Endothelial cell (in vitro differentiated cells): ENCODE measurements around the gene APBB1IP. TPM values are rescaled to one million over a fixed set of nuclear protein-coding genes. Genes with fewer than 3 reads are reported as not detected.

Experiments
- DNase-seq: peaks from one replicate; pipeline ENCODE4 v3.0.0; 2021; ENCODE audit warnings: low spot score
- H3K27ac Mint-ChIP-seq: one replicate; pipeline ENCODE4 v1.8.0; 2021; ENCODE audit warnings: mixed read lengths, inconsistent platforms; ENCODE audit not compliant: unreplicated experiment
- H3K27me3 Mint-ChIP-seq: one replicate; pipeline ENCODE4 v1.8.0; 2021; ENCODE audit warnings: mild to moderate bottlenecking, moderate library complexity, mixed read lengths, inconsistent platforms; ENCODE audit not compliant: unreplicated experiment
- H3K36me3 Mint-ChIP-seq: one replicate; pipeline ENCODE4 v1.8.0; 2021; ENCODE audit warnings: mild to moderate bottlenecking, low read depth, mixed read lengths, inconsistent platforms; ENCODE audit not compliant: unreplicated experiment
- H3K4me1 Mint-ChIP-seq: one replicate; pipeline ENCODE4 v1.8.0; 2021; ENCODE audit warnings: mild to moderate bottlenecking, mixed read lengths, inconsistent platforms; ENCODE audit not compliant: unreplicated experiment
- H3K4me3 Mint-ChIP-seq: one replicate; pipeline ENCODE4 v1.8.0; 2021; ENCODE audit warnings: mild to moderate bottlenecking, mixed read lengths, inconsistent platforms; ENCODE audit not compliant: unreplicated experiment
- H3K9me3 Mint-ChIP-seq: one replicate; pipeline ENCODE4 v1.8.0; 2021; ENCODE audit warnings: mixed read lengths, inconsistent platforms; ENCODE audit not compliant: unreplicated experiment
- CTCF ChIP-seq: fragments of 200-600 bp; sonication (generic); IDR thresholded peaks from one replicate; pipeline ENCODE4 v1.5.0; 2021; ENCODE audit warnings: antibody characterized with exemption; ENCODE audit not compliant: unreplicated experiment
- total RNA-seq: library from RNA; stranded (reverse); fragmentation: NEBNext Ultra II Directional; extraction: Animal tissue kit (Norgen Biotek cat#: 25700); gene quantifications from one replicate; pipeline ENCODE4 v1.2.1, GENCODE V29; 2021; ENCODE audit not compliant: unreplicated experiment

Gene APBB1IP
- total RNA-seq, 1 donor from 2014 or later, result not detected

DNA sequence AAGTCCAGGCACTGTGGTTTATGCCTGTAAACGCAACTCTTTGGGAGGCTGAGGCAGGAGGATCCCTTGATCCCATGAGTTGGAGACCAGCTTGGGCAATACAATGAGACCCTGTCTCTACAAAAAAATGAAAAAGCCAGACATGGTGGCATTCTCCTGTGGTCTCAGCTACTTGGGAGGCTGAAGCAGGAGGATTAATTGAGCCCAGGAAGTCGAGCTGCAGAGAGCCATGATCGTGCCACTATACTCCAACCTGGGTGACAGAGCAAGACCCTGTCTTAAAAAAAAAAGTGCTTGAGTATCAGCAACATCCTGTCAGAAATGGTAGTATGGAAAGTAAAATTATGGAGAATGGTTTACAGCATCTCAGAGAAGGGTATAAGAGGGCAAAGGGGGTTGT is 11.6 kb downstream of the APBB1IP start:
- no peak for DNase-seq
- H3K9me3 Mint-ChIP-seq, result no peaks in the 10 kb centered on the region
- no peak overlapping the region for H3K27ac Mint-ChIP-seq
- H3K36me3 Mint-ChIP-seq, result no peaks in the 10 kb centered on the region
- H3K4me3 Mint-ChIP-seq, result no peak overlapping the region
- TF ChIP-seq CTCF, result no peak
- H3K4me1 Mint-ChIP-seq, result no peaks in the 10 kb centered on the region
- H3K27me3 Mint-ChIP-seq, result no peaks in the 10 kb centered on the region

DNA sequence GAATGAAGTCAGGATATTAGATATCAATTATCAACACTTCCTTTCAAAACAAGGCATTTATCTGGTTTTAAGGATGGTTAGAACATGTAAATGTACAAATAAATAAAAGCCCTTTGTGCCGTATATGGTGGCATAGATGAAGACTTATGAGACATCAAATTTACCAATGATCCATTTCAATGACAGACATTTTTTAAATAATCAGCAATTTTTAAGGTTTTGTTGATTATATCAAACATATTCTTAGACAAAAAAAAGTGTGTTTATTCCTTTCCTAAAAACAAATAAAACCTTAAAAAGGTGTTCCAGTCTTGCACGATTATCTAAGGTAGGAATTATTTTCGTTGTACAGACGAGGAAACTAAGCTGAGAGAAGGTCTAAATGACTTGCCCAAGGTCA is 13.8 kb downstream of the APBB1IP start:
- H3K9me3 Mint-ChIP-seq, result no peaks in the 10 kb centered on the region

DNA sequence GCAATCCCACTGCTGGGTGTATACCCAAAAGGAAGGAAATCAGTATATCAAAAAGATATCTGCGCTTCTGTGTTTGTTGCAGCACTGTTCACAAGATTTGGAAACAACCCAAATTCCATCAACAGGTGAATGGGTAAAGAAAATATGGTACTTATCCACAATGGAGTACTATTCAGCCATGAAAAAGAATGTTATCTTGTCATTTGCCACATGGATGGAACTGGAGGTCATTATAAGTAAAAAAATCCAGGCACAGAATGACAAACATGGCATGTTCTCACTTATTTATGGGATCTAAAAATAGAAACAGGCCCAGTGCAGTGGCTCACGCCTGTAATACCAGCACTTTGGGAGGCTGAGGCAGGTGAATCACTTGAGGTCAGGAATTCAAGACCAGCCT is 15.7 kb downstream of the APBB1IP start:
- H3K36me3 Mint-ChIP-seq, result no peaks in the 10 kb centered on the region
- no peak overlapping the region for H3K4me3 Mint-ChIP-seq
- H3K9me3 Mint-ChIP-seq, result no peaks in the 10 kb centered on the region
- H3K4me1 Mint-ChIP-seq, result peaks cover 2% of the 10 kb centered on the region
- no peak overlapping the region for H3K27ac Mint-ChIP-seq
- DNase-seq, result no peak
- no peaks in the 10 kb centered on the region for H3K27me3 Mint-ChIP-seq
- TF ChIP-seq CTCF, result no peak

More for the DNA sequence above, 13.8 kb downstream of the APBB1IP start:
- no peak overlapping the region for H3K4me3 Mint-ChIP-seq
- no peak for TF ChIP-seq CTCF
- no peaks in the 10 kb centered on the region for H3K27me3 Mint-ChIP-seq
- no peak overlapping the region for H3K27ac Mint-ChIP-seq
- H3K4me1 Mint-ChIP-seq, result no peaks in the 10 kb centered on the region
- H3K36me3 Mint-ChIP-seq, result no peaks in the 10 kb centered on the region
- DNase-seq, result no peak

DNA sequence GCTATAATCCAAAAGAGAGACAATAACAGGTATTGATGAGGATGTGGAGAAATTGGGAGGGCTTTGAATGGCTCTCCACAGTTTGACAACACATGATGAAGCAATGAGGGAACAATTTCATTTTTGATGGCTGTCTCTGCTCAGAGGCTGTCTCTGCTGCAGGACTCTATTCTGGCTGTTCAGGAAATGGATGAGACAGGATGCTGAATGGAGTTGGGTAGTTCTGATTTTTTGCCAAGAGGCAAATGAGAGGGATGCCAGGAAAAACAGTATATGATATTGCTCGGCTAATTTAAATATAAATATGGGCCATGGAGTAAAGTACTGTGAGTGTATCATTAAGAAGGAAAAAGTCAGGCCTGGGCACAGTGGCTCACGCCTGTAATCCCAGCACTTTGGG is 16.8 kb downstream of the APBB1IP start:
- TF ChIP-seq CTCF, result no peak
- Mint-ChIP-seq H3K27ac (no peak overlapping the region), H3K4me3 (no peak overlapping the region), H3K4me1 (peaks cover 2% of the 10 kb centered on the region), H3K9me3 (no peaks in the 10 kb centered on the region), H3K27me3 (no peaks in the 10 kb centered on the region), H3K36me3 (no peaks in the 10 kb centered on the region)
- DNase-seq, result no peak

DNA sequence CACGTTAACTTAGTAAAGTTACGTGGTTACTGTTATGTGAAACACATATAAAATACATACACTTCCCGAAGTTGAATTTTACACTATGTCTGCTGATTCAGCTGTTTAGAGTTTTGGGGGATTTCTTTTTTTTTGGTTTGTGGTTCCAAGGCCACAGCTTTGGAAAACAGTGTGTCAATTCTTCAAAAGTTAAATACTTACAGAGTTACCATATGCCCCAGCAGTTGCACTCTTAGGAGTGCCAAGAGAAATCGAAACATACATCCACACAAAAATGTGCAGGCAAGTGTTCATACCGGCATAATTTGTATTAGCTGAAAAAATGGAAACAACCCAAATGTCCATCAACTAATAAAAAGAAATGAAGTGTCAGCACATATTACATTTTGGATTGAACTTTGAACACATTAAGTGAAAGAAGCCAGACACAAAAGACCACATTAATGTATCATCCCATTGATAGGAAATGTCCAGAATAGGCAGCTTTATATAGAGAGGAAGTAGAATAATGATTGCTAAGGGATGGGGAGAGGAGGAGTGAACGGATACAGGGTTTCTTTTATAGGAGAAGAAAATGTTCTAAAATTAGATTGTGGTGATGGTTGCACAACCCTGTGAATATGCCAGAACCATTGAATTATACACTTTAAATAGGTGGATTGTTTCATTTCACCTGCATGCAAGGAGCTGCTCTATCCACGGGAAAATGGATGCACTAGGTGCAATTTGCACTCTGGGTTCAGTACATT is 17.6 kb downstream of the APBB1IP start:
- Mint-ChIP-seq H3K36me3 (no peaks in the 10 kb centered on the region), H3K4me3 (no peak overlapping the region), H3K4me1 (peaks cover 2% of the 10 kb centered on the region), H3K27ac (no peak overlapping the region), H3K27me3 (no peaks in the 10 kb centered on the region), H3K9me3 (no peaks in the 10 kb centered on the region)
- TF ChIP-seq CTCF, result no peak
- no peak for DNase-seq
